Measurements from ENCODE around the gene SLC9A5.

The SLC9A5 gene, protein sequence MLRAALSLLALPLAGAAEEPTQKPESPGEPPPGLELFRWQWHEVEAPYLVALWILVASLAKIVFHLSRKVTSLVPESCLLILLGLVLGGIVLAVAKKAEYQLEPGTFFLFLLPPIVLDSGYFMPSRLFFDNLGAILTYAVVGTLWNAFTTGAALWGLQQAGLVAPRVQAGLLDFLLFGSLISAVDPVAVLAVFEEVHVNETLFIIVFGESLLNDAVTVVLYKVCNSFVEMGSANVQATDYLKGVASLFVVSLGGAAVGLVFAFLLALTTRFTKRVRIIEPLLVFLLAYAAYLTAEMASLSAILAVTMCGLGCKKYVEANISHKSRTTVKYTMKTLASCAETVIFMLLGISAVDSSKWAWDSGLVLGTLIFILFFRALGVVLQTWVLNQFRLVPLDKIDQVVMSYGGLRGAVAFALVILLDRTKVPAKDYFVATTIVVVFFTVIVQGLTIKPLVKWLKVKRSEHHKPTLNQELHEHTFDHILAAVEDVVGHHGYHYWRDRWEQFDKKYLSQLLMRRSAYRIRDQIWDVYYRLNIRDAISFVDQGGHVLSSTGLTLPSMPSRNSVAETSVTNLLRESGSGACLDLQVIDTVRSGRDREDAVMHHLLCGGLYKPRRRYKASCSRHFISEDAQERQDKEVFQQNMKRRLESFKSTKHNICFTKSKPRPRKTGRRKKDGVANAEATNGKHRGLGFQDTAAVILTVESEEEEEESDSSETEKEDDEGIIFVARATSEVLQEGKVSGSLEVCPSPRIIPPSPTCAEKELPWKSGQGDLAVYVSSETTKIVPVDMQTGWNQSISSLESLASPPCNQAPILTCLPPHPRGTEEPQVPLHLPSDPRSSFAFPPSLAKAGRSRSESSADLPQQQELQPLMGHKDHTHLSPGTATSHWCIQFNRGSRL

DNA sequence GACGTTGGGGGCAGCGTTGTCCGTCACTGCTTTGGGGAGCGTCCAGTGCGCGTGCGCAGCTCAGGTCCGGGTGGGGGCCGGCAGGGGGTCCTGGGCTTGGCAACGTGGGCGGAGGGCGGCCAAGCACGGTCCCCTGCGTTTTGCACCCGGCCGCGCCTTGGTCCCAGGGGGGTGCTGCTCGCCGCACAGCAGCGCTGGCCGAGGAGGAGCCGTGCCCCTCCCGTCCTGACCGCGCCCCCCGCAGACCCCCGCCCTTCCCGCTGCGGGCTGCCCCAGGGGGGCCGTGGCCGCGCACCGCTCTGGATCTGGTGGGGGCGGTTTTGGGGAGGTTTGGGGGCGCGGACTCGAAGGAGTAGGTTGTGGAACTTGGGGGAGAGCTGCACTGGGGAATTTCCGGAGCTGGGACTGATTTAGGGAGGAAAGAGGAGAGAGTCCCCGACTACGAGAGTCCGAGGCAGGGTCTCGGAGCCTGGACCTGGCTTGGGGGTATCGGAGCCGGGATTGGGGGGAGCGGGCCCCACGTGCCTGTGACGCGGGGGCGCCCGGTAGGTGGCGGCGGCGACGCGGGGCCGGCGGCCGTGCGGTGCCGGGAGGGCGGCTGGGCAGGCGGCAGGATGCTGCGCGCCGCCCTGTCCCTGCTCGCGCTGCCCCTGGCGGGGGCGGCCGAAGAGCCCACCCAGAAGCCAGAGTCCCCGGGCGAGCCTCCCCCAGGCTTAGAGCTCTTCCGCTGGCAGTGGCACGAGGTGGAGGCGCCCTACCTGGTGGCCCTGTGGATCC is at the start of gene SLC9A5:
Gene SLC9A5, plus strand, starts transcription at position 579 of the 777 bp plus-strand sequence. Its CDS starts 36 bp downstream, at position 615.
- DNase-seq = no peak

DNA sequence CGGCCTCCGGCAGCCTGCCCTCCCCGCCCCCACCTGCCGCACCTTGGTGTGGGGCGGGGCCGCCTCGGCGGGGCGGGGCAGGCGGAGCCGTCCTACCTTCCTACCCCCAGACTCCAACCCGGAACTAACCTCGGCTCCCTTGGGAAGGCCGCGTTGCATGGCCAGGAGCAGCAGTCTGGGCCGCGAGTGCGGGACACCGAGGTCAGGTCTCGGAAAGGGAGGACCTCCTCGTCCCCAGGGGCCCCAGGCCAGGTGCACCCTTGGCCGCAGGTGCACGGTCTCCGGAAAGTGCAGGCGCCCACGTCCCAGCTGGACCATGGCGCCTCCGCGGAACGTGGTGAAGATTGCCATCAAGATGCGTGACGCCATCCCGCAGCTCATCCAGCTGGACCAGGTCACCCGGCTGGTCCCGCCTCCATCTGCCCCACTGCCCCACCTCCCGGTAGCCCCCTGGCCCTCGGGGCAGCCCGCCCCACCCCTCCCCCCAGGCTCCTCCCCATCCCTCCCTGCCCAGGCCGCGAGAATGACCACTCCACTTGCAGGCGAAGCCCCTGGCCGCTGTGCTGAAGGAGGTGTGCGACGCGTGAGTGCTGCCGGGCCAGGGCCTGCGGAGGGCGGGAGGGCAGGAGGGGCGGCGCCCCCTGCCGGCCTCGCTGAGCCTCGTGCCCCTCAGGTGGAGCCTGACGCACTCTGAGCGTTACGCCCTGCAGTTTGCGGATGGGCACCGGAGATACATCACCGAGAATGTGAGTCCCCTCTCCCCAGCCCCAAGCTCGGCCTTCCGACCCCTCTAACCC is 49.6 kb upstream of the SLC9A5 start, which contains the start of gene ELMO3:
Gene ELMO3, plus strand, starts transcription at position 121 of the 797 bp plus-strand sequence. Its CDS starts 196 bp downstream, at position 317.
- DNase-seq = no peak

DNA sequence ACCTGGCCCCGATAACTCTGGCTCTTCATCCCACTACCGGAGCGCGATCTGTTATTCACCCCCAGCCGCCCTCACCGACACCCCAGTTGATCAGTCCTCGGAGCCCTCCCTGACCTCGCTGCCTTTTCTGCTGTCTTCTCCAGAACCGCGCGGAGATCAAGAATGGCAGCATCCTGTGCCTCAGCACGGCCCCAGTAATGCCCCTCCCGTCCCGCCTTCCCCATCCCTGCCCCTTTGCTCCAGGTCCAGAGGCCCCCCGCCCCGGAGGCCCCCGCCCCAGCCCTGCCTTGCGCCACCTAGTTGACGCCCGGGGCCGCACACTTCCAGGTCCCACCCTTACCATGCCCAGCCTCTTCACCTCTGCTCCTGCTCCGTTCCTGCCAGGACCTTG is 49.0 kb upstream of the SLC9A5 start:
- no peak for DNase-seq

DNA sequence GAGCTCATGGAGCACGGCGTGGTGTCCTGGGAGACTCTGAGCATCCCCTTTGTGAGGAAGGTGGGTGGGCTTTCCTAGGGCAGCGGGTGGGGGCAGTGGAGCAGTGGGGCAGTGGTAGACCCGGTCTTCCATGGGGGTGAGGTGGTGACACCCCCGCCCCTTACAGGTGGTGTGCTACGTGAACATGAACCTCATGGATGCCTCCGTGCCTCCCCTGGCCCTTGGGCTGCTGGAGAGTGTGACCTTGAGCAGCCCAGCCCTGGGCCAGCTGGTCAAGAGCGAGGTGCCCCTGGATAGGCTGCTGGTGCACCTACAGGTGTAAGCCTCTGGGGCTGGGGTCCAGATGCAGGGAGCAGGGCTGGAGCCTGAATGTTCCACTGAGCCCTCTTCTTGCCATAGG is 48.3 kb upstream of the SLC9A5 start:
- DNase-seq = no peak

DNA sequence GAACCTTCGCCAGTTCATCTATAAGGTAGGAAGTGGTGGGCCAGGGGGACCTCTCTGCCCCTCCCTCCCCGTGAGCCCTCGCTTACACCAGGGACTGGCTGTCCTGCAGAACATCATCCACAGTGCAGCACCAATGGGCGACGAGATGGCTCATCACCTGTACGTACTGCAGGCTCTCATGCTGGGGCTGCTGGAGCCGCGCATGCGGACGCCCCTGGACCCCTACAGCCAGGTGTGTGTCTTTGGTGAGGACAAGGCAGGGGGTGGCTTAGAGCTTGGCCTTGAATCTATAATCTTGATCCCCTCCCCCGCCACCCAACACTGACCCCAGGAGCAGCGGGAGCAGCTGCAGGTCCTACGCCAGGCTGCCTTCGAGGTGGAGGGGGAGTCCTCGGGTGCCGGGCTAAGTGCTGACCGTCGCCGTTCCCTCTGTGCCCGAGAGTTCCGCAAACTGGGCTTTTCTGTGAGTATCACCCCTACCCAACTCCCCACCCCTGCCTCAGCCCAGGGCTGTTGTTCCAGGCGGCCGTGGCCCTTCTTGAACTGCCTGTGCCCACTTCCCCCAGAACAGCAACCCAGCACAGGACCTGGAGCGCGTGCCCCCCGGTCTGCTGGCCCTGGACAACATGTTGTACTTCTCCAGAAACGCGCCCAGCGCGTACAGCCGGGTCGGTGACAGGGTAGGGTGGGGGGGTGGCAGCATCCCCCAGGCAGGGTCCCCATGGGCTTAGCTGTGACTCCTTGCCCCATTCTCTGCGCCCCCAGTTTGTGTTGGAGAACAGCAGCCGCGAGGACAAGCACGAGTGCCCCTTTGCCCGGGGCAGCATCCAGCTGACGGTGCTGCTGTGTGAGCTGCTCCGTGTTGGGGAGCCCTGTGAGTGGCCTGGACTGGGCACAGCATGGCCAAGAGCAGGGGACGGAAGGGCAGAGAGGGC is 47.1 kb upstream of the SLC9A5 start:
- no peak for DNase-seq

DNA sequence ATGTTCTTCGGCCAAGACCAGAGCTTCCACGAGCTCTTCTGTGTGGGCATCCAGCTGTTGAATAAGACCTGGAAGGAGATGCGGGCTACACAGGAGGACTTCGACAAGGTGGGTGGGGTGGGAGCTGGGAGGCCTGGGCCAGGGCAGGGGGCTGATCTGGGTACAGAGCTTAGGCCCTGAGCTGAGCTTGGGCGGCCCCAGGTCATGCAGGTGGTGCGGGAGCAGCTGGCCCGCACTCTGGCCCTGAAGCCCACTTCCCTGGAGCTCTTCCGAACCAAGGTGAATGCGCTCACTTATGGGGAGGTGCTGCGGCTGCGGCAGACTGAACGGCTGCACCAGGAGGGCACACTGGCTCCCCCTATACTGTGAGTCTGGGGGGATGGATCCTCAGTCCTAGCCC is 46.4 kb upstream of the SLC9A5 start:
- DNase-seq = no peak

DNA sequence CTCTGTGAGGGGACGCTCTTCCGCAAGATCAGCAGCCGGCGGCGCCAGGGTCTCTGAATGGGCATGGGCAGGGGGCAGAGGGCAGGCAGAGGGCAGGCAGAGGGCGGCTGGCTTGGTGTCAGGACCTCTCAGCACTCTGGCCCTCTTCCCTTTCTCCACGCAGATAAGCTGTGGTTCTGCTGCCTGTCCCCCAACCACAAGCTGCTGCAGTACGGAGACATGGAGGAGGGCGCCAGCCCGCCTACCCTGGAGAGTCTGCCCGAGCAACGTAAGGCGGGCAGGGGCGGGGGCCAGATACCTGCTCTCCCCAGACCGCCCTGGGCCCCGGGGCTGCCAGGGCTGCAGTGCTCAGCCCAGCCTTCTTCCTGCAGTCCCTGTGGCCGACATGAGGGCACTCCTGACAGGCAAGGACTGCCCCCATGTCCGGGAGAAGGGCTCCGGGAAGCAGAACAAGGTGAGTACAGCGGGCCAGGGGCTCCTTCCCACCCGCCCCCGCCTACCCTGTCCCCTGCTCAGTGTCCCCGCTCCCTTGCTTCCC is 45.8 kb upstream of the SLC9A5 start:
- DNase-seq = no peak

DNA sequence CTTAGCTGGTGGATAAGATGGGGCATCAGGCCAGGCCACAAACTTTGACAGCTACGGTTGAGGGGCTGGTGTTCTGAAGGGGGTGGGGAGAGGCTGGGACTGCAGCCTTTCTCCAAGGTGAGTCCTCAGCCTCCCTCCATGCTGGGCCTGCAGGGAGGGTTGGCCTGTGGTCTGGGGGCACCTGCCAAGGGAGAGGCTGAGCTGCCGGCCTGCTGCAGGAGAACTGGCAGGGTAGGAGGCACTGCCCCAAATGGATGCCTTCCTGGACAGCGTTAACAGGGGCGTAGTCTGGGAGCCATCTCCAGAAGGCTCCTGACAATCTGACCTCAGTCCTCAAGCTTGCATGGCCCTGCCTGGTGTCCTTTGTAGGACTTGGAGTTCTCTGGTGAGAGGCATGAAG is 44.7 kb upstream of the SLC9A5 start:
- no peak for DNase-seq

DNA sequence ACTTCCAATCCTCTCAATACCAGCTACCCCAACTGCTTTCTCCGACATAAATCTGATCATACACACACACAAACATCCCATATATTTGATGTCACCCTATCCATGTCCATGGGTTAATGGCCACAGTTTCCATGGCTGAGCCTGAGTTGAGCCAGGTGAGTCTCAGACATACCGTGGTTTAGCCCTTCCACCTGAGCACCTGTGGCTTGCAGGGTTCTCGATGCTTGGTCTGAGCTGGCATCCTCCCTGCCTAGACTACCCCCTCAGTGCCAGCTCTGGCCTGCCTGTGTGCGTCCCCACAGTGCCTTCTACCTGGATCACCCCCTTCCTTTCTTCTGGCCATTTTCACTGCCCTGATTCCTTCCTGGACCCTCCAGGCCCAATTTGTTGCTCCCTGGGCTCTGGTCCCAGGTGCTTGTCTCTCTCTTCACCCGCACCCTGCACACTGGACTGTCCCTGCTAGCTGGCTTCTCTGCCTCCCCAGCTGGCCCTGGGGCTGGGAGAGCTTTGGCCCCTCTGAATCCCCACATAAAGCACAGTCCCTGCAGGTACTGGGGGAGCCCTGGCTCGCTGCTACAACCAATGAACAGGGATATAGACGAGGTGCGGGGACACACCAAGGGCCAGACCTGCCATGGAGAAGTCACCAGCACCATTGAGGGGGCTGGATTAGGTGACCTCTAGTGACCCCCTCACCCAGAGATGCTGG is 42.5 kb upstream of the SLC9A5 start:
- DNase-seq = no peak

DNA sequence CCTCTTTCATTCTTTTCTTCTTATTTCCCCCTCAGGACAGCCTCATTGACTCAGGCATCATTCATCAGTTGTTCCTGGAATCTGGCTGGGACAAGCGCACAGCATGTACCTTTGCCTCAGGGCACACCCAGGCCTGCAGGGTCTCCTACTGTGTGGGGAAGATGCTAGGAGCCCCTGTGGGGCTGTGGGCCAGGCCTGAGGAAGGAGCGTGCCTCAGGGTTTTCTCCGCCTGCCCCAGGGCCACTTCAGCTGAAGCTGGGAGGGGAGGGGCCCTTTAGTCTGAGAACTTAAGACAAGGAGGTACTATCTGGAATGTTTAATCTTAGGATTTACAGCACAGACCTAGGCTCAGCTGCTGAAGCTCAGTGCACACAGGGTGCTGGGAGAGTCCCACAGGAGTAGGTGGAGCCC is 41.9 kb upstream of the SLC9A5 start:
- DNase-seq = no peak

DNA sequence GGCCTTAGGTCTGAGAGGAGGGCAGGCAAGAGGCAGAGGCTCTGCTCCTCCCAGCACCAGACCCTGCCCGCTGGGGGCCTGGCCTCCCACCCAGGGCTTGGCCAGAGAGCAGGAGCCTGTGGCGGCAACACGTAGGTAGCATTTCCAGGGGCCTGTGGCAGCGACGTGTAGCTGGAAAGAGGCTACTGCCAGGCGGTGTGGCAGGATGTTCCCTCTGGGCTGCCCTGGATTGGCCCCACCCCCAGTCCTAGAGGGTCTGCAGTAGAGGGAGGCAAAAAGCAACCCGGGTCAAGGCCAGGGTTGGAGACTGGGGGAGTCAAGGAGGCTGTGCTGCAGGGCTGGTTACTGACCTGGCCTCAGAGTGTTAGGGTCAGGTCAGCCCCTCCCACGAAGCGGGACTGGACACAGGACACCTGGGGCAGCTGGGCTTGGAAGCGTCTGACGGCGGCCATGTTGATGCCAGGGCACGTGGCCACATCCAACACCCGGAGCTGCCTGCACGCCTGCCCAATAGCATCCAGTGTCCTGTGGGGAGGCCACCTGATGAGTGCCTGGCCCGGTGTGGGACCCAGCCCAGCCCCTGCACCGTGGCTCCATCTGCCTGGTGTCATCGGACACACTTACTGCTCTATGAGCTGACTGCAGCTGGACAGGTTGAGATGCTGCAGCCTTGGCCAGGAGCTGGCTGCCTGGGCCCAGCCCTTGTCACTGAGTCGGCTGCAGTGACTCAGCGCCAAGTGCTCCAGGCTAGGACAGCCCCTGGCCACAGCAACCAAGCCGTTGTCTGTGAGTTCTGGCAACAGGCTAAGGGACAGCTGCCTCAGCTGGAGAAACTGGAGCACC is 41.3 kb upstream of the SLC9A5 start:
- no peak for DNase-seq

DNA sequence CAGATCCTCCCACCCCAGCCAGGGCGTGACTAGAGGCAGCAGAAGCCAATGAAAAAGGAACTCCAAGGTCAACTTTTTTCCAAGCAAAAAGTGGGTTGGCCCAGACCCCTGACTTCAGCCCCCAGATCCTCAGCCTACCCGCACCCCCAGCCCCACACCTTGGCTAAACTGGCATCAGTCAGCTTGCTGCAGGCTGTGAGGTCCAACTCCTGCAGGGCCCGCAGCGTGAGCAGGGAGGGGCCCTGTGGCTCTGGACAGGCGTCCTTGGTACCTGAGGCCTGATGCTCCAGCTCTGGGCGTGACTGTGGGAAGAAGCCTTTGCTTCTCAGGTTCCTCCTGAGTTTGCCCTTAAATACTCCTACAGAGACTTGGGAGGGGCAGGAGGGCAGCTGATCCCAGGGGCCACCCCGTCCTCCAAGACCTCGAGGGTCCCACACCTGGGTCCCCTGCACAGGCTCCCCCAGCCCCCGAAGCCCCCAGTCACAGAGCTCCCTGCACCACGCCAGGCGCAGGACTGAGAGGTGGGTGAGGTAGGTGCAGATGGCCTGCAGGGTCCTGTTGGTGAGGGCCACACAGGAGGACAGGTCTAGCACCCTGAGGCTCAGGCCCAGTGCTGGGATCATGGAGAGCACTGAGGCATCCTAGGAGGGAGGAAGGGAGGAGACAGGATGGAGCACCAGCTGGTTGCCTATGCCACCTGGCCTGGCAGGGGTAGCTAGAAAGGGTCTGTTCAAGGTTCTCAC is 40.5 kb upstream of the SLC9A5 start:
- no peak for DNase-seq

DNA sequence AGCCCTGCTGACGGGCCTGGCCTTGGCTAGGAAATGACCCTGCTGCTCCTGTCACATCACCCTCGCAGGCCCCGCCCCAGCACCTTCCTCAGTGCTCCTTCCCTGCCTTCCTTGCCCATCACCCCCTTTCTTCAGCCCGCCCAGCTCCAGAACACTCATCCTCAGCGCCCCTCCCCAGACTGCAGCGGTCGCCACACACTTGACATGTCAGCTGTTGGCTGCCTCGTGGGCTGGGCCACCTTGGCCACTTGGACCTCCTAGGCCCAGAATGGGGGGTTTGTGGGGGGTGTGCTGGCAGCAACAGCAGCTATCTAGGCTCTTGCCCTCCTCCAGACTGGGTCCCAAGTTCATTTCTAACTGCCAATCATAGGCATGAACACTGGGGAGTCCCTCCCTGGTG is 39.2 kb upstream of the SLC9A5 start:
- DNase-seq = no peak

DNA sequence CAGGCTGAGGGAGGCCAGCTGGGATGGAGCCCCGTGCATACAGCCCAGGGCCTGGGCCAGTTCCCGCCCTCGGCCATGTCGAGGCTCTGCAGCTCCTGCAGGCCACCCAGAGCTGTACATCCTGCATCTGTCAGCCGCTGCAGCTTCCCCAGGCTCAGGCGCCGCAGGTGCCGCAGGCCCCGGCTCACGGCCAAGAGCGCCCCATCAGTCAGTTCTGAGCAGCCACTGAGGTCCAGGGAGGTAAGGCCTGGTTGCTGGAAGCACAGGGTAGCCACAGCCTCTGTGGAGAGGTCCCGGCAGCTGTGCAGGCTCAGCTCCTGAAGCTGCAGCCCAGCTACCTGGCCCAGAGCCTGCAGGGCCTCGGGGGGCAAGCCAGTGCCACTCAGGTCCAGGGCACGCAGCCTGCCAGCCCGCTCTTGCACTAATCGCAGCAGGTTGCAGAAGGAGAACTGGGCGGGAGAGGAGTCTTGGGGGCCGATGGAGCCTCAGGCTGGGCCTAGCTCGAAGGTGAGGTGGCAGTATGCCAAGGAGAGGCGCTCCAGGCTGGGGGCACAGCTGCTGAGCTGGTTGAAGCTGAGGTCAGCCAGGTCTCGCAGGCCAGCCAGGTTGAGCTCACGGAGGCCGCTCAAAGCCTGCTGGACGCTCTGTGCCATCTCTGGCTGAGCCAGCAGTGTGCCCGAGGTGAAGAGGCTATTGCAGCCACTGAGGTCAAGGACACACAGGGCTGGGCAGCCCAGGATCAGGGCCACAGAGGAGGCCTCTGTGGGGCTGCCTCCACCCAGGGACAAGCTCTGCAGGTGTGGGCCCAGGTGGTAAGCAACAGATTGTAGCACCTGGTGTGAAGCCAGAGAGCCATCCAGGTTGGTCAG is 38.5 kb upstream of the SLC9A5 start:
- DNase-seq = no peak

DNA sequence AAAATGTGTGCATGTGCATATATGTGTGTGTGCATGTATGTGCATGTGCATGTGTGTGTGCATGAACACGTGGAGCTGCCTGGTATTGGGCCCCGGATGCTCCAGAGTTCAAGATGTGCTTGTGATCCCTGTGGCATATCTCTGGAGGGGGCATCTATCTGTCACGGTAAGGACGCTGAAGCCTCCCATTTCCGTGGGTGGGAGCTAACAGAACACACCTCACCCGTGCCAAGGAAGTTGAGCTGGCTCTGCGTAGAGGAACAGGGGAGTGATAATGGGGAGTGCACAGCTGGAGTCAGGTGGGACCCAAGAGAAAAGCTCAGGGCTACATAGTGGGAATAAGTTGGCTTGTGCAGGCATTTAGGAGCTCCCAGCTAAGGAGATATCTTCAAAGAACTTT is 37.1 kb upstream of the SLC9A5 start:
- no peak for DNase-seq

DNA sequence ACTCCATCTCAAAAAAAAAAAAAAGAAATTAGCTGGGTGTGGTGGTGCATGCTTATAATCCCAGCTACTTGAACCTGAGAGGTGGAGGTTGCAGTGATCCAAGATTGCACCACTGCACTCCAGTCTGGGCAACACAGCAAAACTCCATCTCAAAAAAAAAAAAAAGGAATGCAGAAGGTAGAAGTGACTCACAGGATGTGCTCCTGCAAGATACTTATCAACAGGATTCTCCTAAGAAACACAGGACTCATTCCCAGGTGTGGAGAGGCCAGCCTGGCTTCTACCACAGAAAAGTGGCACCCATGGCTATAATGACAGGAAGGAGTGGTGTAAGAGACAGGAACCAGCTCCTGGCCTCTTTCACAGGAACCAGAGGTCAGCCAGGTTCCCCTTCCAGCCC is 36.0 kb upstream of the SLC9A5 start:
- DNase-seq = no peak

Data from NCI-H1092 (cell line).